AG09309 (cell line): Measurements from ENCODE around the gene SIRT3.

Experiments used
- DNase-seq: peaks from one replicate; pipeline ENCODE4 v3.0.0-alpha.2; 2010; ENCODE audit warnings: low read depth
- H3K4me3 ChIP-seq: 2 replicates; pipeline ENCODE4 v1.5.1; 2011; ENCODE audit warnings: mild to moderate bottlenecking, low read depth, low read length, moderate library complexity; ENCODE audit not compliant: control insufficient read depth
- TF ChIP-seq, protein P1 (sequence below): IDR thresholded peaks from 2 replicates; pipeline ENCODE4 v1.5.1; 2011; ENCODE audit warnings: mild to moderate bottlenecking, low read depth, low read length, inconsistent platforms; ENCODE audit not compliant: insufficient read depth, control insufficient read depth; ENCODE audit errors: missing control alignments

Gene SIRT3

DNA sequence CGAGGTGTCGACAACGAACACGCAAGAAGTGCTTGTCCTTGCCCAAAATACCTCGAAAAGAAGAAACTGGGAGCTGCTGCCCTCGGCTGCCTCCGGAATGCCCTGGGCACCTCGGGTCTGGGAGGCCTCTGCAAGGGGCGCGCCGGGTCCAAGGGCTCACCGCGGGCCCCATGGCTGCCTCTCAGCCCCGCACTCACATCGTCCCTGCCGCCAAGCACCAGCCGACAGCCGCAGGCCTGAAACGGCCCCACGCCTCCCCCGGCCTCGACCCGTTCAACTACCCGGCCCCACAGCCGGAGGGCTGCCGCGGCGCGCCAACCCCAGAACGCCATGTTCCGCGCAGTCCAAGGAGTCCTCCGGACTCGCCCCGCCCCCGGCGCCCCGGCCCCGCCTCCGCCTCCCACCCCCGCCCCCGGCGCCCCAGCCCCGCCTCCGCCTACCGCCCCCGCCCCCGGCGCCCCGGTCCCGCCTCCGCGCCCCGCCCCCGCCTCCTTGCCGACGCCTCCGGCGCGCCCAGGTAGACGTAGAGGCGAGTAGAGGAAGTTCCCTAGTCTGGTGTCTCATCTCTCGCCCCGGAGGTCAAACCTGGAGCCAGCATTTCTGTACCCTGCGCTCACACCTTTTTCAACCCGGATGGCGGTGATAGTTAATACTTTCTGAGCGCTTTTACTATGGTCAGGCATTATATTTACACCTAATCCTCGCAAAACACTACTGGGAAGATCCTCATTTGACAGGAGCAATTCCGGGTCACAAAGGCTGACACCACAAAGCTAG, at the start of gene SIRT3:
Gene SIRT3, minus strand, starts transcription at position 346 of the 777 bp plus-strand sequence. Its CDS starts 14 bp downstream, at position 332.
- TF ChIP-seq, protein P1, sequence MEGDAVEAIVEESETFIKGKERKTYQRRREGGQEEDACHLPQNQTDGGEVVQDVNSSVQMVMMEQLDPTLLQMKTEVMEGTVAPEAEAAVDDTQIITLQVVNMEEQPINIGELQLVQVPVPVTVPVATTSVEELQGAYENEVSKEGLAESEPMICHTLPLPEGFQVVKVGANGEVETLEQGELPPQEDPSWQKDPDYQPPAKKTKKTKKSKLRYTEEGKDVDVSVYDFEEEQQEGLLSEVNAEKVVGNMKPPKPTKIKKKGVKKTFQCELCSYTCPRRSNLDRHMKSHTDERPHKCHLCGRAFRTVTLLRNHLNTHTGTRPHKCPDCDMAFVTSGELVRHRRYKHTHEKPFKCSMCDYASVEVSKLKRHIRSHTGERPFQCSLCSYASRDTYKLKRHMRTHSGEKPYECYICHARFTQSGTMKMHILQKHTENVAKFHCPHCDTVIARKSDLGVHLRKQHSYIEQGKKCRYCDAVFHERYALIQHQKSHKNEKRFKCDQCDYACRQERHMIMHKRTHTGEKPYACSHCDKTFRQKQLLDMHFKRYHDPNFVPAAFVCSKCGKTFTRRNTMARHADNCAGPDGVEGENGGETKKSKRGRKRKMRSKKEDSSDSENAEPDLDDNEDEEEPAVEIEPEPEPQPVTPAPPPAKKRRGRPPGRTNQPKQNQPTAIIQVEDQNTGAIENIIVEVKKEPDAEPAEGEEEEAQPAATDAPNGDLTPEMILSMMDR, result no peak
- peak; percentile 7 for DNase-seq
- H3K4me3 ChIP-seq, result peak within 1 kb of the TSS; percentile 91

DNA sequence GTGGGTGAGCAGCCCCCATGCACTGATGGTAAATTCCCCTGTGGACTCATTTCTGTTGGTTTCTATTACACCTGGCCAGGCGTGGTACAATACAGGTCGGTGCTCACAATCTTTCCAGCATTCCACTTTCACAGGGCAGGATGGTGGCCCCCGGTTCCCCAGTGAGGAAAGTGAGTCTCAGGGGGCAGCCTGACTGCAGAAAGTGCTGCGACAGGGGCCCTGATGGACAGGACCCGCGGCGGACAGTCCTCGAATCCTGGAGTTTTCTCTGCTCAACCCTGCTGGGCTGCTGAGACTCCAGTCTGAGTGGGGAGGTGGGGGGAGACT, 49.7 kb upstream of the SIRT3 start:
- no peak for DNase-seq
- no peak overlapping the region for H3K4me3 ChIP-seq
- TF ChIP-seq, protein P1, result no peak

DNA sequence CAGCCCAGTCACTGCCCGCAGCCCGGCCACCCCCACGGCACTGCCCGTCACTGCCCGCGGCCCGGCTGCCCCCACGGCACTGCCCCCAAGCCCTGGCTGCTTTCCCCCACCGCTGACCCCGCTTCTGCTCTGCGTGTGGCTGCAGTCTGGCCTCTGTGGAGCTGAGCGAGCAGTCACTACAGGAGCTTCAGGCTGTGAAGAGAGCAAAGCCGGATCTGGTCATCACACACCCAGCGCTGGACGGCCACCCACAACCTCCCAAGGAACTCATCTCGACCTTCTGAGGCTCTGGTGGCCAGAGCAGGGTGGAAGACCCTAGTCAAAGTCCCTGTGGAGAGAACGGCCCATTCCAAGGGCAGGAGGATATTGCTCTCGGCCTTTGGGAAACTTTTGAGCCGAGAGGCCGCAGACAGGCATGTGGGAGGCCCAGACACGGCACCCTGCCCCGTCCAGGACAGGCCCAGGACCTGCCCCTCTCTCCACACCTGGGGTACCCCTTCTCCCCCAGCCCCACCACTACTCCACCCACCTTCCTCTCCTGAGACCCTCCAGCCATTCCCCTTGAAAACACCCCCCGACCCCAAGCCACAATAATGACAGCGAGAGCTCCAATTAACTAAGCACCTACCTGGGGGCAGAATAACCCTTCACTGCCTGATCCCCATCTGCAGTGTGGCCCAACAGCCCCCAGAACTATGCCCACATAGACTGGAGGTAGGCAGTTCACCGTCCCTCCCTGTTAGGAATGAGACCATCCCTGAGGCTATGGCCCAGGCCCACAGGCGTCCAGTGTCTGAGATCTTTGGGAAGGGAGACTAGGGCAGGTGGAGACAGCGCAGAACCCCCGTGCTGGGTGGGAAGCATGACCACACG, 49.1 kb upstream of the SIRT3 start:
- TF ChIP-seq, protein P1, result no peak
- DNase-seq, result no peak
- H3K4me3 ChIP-seq, result no peak overlapping the region

DNA sequence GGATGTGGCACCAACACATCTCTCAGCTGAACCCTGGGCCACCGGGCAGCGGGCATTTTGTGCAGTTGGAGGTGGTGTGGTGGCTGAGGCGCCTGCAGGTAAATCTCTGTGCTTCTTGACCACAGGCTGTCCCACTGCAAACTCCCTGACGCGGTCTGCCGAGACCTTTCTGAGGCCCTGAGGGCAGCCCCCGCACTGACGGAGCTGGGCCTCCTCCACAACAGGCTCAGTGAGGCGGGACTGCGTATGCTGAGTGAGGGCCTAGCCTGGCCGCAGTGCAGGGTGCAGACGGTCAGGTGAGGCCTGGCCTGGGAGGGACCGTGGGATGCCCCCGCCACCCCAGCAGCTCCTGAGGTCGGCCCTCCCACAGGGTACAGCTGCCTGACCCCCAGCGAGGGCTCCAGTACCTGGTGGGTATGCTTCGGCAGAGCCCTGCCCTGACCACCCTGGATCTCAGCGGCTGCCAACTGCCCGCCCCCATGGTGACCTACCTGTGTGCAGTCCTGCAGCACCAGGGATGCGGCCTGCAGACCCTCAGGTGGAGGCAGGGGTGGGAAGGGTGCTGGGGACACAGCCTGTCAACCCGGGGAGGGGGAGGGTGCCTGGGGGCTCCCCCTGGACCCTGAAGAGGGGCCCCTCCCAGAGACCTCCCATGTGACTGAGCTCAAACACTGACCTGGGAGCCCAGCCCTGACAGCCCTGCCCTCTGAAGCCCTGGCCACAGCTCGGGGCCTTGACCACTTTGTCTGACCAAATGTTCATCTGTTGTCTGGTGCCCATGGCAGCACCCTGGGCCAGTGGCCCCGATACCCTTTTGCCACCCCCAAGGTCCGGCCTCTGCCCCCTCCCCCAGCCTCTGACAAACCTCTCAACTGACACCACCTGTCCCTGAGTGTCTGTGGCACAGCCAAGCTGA, 48.2 kb upstream of the SIRT3 start:
- no peak overlapping the region for H3K4me3 ChIP-seq
- TF ChIP-seq, protein P1, result no peak
- no peak for DNase-seq

DNA sequence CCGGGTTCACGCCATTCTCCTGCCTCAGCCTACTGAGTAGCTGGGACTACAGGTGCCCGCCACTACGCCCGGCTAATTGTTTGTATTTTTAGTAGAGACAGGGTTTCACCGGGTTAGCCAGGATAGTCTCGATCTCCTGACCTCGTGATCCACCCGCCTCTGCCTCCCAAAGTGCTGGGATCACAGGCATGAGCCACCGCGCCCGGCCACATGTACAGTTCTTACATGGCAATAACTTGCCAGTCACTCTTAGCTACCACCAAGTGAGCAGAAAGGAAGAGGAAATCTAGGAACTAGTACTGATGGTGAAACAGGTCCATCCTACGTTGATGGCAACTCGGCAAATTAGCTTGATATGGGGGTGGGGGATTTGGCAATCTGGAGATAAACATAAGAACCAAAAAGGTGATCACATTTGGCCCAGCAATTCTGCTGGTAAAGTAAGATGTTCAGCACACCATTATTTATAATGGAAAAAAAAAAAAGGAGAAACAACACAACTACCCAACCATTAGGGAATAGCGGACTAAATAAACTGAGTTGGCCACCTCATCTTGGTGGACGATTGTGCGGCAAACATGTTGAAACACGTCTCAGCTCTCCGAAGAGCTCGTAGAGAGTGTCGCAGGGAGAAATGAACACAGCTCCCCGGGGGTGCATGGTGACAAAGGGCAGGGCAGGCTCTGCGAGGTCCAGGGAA, 47.4 kb upstream of the SIRT3 start:
- no peak overlapping the region for H3K4me3 ChIP-seq
- TF ChIP-seq, protein P1, result no peak
- no peak for DNase-seq

DNA sequence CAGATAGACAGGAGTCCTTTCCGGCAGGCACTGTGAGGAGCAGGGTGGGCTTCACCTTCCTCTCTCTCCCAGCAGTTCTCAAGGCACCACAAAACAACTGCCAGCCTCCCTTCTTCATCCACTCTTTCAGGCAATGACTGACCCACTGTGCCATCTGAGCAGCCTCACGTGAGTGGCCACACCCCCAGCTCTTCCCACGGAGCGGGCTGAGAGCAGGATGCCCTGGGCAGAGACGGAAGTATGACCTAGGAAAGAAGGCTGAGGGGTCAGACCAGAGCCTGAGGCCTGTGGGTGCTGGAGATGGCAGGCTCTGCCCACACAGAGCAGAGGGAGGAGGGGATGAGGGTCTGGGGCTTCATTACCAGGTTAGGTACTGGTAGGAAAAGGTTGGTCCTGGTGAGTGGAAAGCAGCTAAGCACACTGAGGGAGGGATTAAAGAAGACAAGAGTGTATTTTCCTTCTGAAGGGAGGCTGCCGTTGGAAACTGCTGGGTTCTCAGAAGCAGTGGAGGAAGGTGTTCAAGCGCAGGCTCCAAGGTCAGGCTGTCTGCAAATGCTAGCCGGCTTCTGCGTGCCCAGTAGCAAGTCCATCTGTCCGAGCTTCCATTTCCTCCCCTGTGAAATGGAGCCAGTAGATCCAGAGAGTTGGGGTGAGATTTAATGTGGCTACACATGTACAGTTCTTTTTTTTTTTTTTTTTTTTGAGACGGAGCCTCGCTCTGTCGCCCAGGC, 46.7 kb upstream of the SIRT3 start:
- no peak for DNase-seq
- H3K4me3 ChIP-seq, result no peak overlapping the region
- TF ChIP-seq, protein P1, result no peak
